ENCODE results near the gene MPO.

MPO gene

DNA sequence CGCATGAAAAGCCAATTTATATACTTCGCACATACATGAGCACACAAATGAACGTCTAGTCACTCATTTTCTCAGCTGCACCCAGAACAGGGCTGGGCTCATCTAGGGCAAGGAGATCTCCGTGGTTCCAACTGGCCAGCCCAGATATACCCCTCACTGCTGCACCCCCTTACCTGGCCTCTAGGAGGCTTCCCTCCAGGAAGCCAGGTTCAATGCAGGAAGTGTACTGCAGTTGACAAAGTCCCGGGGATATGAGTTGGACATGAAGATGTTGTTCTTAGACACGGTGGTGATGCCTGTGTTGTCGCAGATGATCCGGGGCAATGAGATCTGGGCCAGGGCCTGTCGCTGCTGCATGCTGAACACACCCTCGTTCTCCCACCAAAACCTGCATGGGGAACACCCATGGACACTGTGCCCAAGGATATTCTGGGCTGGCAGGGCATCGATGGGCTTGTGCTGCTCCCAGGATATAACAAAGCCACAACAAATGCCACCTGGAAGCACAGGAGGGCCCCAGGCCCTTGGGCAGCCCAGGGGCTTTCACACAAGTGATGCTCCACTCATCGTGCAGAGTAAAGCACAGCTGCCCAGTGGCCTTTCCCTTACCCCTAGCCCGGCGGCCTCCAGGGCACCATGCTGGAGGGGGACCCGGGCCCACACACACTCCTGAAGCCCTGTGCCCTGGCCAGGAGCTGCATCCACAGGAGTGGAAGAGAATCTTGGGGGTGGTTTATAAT, 10.1 kb downstream of the MPO start:
- TF ChIP-seq, protein P1, sequence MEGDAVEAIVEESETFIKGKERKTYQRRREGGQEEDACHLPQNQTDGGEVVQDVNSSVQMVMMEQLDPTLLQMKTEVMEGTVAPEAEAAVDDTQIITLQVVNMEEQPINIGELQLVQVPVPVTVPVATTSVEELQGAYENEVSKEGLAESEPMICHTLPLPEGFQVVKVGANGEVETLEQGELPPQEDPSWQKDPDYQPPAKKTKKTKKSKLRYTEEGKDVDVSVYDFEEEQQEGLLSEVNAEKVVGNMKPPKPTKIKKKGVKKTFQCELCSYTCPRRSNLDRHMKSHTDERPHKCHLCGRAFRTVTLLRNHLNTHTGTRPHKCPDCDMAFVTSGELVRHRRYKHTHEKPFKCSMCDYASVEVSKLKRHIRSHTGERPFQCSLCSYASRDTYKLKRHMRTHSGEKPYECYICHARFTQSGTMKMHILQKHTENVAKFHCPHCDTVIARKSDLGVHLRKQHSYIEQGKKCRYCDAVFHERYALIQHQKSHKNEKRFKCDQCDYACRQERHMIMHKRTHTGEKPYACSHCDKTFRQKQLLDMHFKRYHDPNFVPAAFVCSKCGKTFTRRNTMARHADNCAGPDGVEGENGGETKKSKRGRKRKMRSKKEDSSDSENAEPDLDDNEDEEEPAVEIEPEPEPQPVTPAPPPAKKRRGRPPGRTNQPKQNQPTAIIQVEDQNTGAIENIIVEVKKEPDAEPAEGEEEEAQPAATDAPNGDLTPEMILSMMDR (IDR thresholded peaks at IDR 0.05; ENCODE audit: low read depth, low read length, missing control alignments): peak; percentile 52
- no peak overlapping the region for H3K4me3 ChIP-seq (ENCODE audit: low read depth, low read length)

DNA sequence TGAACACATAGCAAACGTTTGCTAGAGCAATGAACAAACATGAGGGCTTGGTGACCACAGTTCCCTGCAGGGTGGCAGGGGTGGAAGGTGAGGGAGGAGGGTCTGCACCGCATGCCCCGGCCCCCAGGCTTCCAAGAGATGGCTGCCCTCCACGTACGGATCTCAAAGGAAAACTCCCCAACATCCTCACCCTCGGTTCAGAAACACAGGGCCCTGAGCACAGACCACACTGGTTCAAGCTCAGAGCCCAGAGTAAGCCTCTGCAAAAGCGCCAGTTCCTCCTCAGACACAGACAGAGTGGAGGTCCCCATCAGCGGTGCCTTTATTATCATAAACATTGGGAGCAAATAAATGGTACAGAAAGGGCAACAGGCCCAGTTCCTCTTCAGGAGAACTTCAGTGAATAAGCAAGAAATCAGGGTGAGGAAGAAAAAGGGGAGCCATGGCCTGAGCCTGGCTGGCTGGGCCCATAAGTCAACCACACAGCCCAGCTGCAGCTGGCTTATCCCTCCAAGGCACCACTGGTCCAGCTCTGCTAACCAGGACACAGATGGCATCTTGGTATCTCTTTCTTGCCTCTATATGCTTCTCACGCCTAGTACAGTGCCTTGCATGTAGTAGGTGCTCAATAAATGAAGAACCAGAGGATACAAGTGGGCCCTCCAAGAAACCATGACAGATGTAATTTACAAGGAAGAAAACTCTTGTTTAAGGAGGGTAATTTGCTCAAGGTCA, 11.0 kb downstream of the MPO start:
- TF ChIP-seq, protein P1 (IDR thresholded peaks at IDR 0.05; ENCODE audit: low read depth, low read length, missing control alignments): no peak
- no peak for DNase-seq (ENCODE audit: low read depth)

More for the DNA sequence above, 10.1 kb downstream of the MPO start:
- DNase-seq (ENCODE audit: low read depth): no peak

DNA sequence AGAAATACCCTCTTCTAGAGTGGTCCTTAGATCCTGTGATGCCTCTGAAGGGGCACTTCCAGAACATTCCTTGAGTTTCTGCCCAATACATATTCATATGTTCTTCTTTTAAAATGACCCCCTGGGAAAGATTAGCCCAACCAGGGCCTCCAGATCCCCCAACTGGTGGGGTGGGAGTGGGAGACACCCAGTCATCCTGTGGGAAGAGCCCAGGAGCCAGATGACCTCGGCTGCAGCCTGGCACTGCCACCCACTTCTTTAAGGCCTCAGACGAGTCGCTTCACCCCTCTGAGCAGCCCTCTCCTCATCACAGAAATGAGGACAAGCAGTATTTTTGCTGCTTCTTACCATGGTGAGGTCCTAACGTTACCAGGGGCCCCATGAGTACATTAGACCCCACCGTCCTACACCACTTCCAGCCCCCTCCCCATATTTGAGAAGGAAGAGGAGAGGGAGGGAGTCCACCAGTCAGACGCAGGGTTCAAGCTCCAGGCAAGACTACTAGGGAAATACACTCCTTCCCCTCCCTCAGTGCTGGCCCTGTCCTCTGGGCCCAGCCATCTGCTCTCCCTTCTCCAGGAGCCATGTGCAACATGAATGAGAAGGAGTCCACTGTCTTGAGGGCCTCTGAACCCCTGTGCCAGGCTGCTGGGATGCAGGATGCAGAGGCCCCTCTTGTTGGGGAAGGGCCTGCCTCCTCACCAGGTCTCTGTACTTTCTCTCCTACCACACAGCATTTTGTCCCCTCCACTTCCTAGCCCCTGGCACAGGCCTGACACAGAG, 11.8 kb downstream of the MPO start:
- TF ChIP-seq, protein P1 (IDR thresholded peaks at IDR 0.05; ENCODE audit: low read depth, low read length, missing control alignments): no peak
- H3K4me3 ChIP-seq (ENCODE audit: low read depth, low read length): no peak overlapping the region
- DNase-seq (ENCODE audit: low read depth): no peak

More for the DNA sequence above, 11.0 kb downstream of the MPO start:
- no peak overlapping the region for H3K4me3 ChIP-seq (ENCODE audit: low read depth, low read length)

DNA sequence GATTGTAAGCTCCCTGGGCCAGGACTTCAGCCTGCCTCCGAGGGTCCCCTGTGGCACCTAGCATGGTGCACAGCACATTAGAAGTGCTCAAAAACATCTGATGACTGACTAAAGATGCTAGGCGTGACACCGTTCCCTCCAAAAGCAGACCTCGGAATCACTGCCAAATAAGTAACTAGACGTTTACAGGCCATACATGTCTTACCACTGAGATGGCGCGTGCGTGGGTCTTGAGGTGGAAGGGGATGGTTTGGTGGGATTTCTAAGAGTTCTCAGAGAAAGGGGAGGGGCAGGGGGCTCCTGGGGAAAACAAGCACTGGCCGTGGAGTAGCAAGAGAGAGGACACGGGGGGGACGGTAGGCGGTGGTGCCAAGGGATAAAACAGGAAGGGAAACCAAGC, 12.4 kb downstream of the MPO start:
- DNase-seq (ENCODE audit: low read depth): no peak
- TF ChIP-seq, protein P1 (IDR thresholded peaks at IDR 0.05; ENCODE audit: low read depth, low read length, missing control alignments): no peak
- no peak overlapping the region for H3K4me3 ChIP-seq (ENCODE audit: low read depth, low read length)

DNA sequence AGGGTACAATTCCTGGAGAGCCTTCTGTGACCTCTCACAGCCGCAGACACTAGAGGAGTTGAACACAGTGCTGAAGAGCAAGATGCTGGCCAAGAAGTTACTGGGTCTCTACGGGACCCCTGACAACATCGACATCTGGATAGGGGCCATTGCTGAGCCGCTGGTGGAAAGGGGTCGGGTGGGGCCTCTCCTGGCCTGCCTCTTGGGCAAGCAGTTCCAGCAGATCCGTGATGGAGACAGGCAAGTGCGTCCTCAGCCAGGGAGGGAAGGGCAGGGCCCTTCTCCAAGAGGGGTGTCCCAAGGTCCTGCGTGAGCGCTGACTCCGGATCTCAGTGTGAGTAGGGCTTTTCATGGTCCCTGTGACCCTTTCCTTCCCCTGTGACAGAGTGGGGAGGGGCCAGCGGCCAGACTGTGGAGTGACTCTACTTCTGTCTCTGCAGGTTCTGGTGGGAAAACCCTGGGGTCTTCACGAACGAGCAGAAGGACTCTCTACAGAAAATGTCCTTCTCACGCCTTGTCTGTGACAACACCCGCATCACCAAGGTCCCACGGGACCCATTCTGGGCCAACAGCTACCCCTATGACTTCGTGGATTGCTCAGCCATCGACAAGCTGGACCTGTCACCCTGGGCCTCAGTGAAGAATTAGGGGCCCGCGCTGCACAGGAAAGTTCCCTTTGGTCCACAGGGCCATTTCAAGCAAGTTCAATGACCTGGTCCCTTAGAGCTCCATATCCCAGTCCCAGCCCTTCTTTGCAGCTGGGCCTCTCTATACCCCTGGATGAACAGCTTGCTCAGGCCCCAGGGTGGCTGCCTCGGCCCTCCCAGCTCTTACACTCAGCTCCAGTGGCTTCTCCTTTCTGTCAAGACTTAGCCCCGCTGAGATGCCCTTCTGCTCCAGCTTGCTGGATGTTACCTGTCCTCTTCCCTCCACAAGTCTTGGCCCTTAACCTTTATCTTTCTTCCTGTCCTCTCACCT, 13.1 kb downstream of the MPO start:
- no peak for DNase-seq (ENCODE audit: low read depth)
- H3K4me3 ChIP-seq (ENCODE audit: low read depth, low read length): no peak overlapping the region
- TF ChIP-seq, protein P1 (IDR thresholded peaks at IDR 0.05; ENCODE audit: low read depth, low read length, missing control alignments): no peak
